ENCODE results near the gene ZNF629.
"Not testable (repeated sequence)": the region's sequence is repeated elsewhere in the genome, so short reads cannot be mapped to it uniquely, and the experiment has no call there.

Gene ZNF629

GRCh38 chr16:30786936-30787612 lies at the start of gene ZNF629:
TSS of gene ZNF629 (minus strand) at chr16:30787205. CDS start at chr16:30784482, 2,723 bp downstream.
- peak; percentile 79 for DNase-seq

DNA sequence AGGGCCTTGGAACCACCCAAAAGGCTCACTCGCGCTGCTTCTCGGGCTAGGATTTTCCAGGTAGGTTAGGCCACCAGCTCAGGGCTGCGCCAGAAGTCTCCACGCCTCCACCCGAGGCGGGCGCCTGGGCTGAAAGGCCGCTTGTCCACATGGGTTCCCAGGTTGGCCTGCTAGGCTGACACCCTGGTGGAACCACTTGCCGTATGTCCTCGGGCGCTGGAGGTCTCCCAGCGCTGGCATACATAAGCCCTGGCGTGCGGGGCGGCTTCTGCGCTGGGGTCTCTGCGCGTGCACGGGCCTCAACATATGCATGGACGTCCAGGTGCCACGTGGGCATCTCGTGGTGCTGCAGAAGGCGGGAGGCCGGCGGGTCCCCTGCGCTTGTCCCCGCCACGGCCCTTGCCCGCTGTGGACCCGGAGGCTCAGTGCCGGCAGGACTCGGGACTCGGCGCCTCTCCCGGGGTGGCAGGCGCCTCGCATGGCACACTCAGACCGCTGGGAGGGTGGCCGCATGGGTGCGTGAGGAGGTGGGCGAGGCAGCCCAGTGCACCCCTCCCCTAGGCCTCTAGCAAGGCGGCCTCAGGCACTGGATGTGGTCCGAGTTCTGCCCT lies 47.2 kb upstream of the ZNF629 start:
- no peak for DNase-seq

- no peak for DNase-seq
Observed at GRCh38 chr16:30830072-30830417, 43.0 kb upstream of the ZNF629 start.

- DNase-seq: no peak
Observed at GRCh38 chr16:30829130-30830071, 42.4 kb upstream of the ZNF629 start.

DNA sequence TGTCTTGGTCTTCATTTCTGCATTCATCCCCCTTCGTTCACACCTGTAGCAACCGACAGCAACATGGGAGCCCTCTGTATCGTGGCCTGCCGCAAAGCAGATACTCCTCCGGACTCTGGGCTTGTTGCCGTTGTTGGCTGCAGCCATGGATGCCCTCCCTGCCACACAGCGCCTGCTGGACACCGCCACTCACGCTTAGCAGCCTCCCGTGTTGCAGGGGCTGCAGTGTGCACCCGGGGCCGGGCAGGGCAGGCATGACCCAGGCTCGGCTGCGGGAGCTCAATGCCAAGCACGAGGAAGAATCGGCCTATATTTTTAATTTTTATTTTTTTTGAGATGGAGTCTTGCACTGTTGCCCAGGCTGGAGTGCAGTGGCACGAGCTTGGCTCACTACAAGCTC lies 34.9 kb upstream of the ZNF629 start:
- DNase-seq: no peak

DNA sequence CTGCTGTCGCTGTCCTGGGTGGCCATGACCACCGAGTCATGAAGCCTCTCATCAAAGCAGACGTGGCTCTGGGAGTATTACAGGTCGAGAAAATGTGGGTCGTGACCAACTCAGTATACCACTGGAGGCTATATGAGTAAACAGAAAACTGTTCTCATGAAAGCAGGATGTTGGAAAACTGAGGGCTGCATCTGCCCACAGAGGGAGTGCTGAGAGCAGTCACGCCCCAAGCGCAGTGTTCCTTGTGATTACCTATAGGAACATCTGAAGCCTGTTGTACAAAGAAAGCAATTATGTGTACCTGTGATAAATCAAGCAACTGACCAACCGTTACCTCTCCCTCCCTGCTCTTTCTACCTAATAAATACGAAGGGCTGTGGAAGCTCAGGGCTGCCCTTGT lies 34.4 kb upstream of the ZNF629 start:
- peak; percentile 26 for DNase-seq

GRCh38 chr16:30820952-30821421 lies 34.0 kb upstream of the ZNF629 start:
- DNase-seq: peak; percentile 69

- DNase-seq: no peak
Observed at GRCh38 chr16:30816769-30817168, 29.8 kb upstream of the ZNF629 start.

DNA sequence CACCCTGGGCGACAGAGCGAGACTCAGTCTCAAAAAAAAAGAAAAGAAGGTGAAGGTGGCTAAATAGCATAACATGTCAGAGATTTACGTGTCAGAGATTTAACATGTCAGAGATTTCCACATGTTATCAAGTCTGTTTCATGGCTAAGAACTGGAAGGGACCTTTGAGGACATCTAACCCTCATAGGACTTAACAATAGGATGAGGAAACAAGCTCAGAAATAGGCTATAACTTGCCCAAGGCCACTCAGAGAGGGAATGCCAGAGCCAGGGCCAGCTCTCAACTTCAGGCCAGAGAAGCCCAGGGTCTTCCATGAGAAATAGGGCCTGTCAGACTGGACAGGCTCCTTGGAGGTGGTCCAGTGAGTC lies 26.8 kb upstream of the ZNF629 start:
- no peak for DNase-seq

- not testable (repeated sequence) for DNase-seq
Observed at GRCh38 chr16:30809675-30810074, 22.7 kb upstream of the ZNF629 start.

DNA sequence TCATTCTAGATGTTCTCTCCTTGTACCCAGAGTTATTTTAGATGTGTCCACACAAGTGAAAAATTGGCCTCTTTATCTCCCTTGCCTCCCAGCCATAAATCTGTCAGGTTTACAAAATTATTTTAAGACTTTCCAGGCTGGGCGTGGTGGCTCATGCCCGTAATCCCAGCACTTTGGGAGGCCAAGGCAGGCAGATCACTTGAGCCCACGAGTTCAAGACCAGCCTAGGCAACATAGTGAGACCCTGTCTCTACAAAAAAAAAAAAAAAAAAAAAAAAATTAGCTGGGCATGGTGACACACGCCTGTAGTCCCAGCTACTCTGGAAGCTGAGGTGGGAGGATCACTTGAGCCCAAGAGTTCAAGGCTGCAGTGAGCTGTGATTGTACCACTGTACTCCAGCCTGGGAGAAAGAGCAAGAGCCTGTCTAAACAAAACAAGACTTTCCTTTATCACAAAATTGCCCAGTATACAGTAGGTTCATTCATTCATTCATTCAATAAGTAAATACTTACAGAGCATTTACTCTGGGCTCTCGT lies 22.0 kb upstream of the ZNF629 start:
- DNase-seq: not testable (repeated sequence)

DNA sequence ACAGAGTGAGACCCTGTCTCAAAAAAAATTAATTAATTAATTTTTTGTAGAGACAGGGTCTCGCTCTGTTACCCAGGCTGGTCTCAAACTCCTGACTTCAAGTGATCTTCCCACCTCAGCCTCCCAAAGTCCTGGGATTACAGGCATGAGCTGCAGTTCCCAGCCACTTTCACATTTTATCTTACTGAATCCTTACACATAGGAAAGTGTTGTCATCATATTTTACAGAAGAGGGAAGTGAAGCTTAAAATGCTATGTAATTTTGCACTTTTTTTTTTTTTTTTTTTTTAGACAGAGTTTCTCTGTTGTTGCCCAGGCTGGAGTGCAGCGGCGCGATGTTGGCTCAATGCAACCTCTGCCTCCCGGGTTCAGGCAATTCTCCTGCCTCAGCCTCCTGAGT lies 21.1 kb upstream of the ZNF629 start:
- no peak for DNase-seq

DNA sequence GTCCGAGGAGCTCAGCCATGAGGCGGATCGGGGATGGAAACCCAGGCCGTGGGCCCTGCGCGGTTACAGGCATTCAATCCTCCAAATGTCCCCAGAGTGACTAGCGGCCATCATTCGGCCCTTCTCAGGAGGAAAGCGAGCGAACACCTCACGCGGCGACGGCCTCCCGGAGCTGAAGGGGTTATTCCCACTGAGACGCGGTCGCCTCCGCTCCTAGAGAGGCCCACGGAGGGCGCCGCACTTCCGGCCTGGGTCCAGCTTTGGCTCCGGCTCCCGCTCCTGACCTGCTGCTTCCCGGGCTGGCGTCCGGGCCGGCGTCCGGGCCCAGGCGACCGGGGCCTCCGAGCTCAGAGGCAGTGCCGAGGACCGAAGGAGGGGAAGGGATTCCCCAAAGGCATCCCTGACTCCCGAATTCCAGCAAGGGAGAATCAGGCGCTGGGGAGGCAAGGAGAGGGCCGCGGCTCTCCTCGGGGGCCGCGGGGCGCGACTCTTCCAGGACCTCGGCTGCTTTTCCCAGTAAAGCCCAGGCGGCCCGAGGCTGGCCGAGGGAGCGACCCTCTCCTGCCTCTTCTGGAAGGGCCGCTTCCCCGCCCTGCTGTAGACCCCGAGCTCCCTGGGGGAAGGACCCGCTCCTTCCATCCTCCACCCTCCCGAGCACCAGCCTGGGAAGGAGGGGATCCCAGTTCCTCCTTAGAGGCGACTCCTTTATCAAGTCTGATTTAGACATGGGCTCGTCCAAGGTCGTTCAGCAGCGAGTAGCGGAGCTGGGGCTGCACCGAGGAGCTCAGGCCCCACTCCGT lies 18.6 kb upstream of the ZNF629 start:
- DNase-seq: peak; percentile 90

DNA sequence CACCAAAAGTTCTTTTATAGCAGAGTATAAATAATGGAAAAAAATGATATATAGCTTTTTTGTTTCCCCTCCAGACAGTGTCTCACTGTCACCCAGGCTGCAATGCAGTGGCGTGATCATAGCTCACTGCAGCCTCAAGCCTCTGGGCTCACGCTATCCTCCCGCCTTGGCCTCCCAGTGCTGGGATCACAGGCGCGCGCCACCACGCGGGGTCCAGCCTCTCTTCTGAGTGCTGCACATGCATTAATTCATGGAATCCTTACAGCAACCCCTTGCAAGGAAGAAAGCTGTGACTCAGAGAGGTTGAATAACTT lies 18.0 kb upstream of the ZNF629 start:
- no peak for DNase-seq

DNA sequence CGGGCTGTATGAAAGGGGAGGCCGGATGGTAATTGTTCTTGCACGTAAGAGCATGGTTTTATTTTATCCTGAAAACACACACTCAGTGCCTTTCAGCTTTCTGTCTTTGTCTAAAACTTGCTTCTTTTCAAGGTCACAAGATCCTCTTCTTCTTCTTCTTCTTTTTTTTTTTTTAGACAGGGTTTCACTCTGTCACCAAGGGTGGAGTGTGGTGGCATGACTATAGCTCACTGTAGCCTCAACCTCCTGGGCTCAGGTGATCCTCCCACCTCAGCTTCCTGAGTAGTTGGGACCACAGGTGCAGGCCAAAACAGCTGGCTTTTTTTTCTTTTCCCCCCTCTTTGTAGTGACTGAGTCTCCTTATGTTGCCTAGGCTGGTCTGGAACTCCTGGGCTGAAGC lies 15.9 kb upstream of the ZNF629 start:
- DNase-seq: no peak

DNA sequence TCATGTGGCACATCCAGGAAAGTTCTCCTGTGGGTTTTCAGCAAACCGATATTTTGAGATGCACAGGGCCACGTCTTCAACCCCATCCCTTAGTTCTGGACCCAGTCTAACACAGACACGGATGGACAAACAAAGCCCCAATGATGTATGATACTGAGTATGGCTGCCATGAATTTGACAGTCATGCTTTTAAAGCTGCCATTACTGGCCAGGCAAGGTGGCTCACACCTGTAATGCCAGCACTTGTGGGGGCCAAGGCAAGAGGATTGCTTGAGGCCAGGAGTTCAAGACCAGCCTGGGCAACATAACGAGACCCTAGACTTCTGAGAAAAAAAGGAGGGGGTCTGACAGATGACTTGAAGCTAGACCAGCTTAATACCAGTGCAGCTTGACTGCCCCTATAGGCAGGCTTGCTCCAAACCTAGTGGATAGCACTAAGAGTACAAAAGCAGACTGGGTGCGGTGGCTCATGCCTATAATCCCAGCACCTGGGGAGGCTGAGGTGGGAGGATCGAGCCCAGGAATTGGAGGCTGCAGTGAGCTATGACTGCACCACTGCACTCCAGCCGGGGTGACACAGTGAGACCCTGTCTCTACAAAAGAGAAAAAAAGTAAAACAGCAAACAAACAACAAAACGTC lies 10.8 kb upstream of the ZNF629 start:
- no peak for DNase-seq

DNA sequence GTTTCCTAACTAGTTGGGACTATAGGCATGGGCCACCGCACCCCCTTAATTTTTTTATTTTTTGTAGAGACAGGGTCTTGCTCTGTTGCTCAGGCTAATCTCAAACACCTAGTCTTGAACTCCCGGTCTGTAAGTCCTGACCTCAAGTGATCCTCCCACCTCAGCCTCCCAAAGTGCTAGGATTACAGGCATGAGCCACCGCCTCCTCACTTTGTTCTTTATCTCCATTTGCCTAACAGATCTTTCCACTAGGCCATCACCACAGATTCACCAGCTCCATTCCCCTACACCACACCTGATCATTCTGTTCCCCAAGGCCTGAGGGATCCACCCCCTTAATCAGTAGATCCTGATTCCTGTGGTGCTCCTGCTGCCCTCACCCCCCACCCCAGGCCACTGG lies 7.6 kb upstream of the ZNF629 start:
- no peak for DNase-seq

DNA sequence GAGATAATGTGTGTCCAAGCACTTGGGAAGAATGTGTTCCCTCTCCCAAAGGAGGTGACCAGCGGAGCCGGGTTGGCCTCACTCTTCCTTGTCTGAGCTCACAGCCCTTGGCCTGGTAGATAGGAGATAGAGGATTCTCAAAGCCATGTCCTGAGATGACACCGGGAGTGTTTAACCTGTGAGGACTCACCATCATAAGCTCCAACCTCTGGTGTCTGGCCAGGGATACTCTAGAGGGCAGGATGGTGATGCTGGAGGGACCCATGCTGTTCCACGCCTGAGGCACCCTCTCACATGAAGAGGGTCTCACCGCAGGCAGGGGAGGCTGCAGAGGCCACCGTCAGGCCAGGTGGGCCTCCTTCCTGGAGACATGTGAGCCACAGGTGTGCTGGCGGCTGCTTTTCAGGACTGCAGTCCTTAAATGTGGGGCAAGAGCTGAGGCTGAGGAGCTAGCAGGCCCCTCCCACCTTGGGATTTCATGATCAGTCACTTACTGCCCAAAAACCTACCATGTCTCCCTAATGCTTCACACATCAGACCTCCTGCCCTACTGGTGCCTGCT lies 6.6 kb upstream of the ZNF629 start:
- no peak for DNase-seq

- no peak for DNase-seq
Observed at GRCh38 chr16:30787613-30788378, 791 bp upstream of the ZNF629 start.

DNA sequence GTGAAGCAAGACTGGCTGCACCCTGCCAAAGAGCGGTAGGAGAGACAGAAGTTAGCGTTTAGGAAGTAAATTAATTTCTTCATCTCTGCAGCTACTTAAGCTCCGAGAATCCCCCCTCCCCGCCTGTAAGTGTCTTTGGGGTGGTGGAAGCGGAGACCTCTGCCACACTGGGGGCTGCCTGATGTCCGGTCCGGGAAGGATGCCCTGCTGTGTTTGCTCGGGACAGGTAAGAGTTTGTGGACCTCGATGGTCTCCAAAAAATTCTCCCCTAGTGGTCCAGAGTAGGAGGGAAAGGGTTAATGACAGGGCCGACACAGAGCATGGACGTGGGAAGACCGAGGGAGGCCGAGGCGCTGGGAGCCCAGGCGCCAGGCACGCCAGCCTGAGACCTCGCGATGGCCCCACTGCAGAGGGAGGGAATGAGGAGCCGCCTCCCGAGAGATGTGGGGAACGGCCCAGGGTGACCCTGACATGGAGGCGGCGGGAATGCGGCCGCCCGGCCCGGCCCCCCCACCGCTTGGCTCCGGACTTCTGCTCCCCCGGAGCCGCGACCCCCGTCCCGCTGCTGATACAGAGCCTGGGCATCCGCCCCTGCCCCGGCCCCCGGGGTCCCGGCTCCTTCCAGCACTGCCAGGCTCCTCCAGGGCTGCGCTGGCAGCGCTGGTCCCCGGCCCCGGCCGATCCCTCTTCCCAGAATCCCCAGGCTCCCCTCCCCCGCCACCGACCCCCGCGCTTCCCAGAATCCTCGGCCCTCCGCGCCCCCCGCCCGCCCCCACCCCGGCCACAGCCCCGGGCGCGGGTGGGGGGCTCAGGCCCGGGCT lies 680 bp downstream of the ZNF629 start:
- DNase-seq: no peak

Measured in NCI-H510A (cell line).